OCI-LY7 (cell line): ENCODE results near the gene SULF2. TPM values are rescaled to one million over a fixed set of nuclear protein-coding genes. Genes with fewer than 3 reads are reported as not detected.

ENCODE experiments used
- BruUV-seq: library from RNA; stranded (reverse); fragments of 400-500 nt; replicated peaks from 2 replicates; lab custom pipeline; 2021; lab: Mats Ljungman, UMichigan
- CTCF ChIA-PET: fragments of 300-600 bp; sonication (Branson Sonifier 250); formaldehyde crosslinking; loops from one replicate; lab custom pipeline; 2022; ENCODE audit warnings: antibody characterized with exemption; ENCODE audit not compliant: unreplicated experiment; lab: Charles Lee
- POLR2A ChIA-PET: fragments of 300-600 bp; sonication (Branson Sonifier 250); formaldehyde crosslinking; loops from one replicate; lab custom pipeline; 2022; ENCODE audit warnings: antibody characterized with exemption; lab: Charles Lee
- DNase-seq: peaks from one replicate; pipeline ENCODE4 v3.0.0-alpha.2; 2015; ENCODE audit warnings: low spot score
- H2AFZ ChIP-seq: fragments of 200-600 bp; sonication (generic), shearing (Covaris generic); 2 replicates; pipeline ENCODE4 v1.6.1; 2014; ENCODE audit warnings: mild to moderate bottlenecking, antibody characterized with exemption, low read length, moderate library complexity
- H3K27ac ChIP-seq: fragments of 200-600 bp; sonication (generic); 2 replicates; pipeline ENCODE4 v1.5.1; 2014; ENCODE audit warnings: mixed run types, low read depth, mild to moderate bottlenecking, moderate library complexity, low read length, inconsistent platforms; ENCODE audit not compliant: poor library complexity, severe bottlenecking
- H3K36me3 ChIP-seq: fragments of 200-600 bp; sonication (generic); 2 replicates; pipeline ENCODE4 v1.6.1; 2014; ENCODE audit warnings: mild to moderate bottlenecking, antibody characterized with exemption, low read length, moderate library complexity, mixed read lengths; ENCODE audit not compliant: insufficient read depth
- H3K4me1 ChIP-seq: fragments of 200-600 bp; sonication (generic); 2 replicates; pipeline ENCODE4 v1.5.1; 2014; ENCODE audit warnings: mild to moderate bottlenecking, low read length; ENCODE audit not compliant: insufficient read depth, poor library complexity, severe bottlenecking
- H3K4me2 ChIP-seq: fragments of 200-600 bp; sonication (generic); 2 replicates; pipeline ENCODE4 v1.6.1; 2014; ENCODE audit warnings: mild to moderate bottlenecking, low read length
- H3K4me3 ChIP-seq: fragments of 200-600 bp; sonication (generic); 2 replicates; pipeline ENCODE4 v1.5.1; 2014; ENCODE audit warnings: mild to moderate bottlenecking, low read depth, low read length; ENCODE audit not compliant: poor library complexity, severe bottlenecking
- H3K79me2 ChIP-seq: fragments of 200-600 bp; sonication (generic); 2 replicates; pipeline ENCODE4 v1.6.1; 2016; ENCODE audit warnings: low read depth, mild to moderate bottlenecking, low read length, moderate library complexity, mixed read lengths; ENCODE audit not compliant: insufficient read depth
- H3K9me2 ChIP-seq: fragments of 200-600 bp; sonication (generic); 2 replicates; pipeline ENCODE4 v1.6.1; 2016; ENCODE audit warnings: mild to moderate bottlenecking, low read length, mixed read lengths; ENCODE audit not compliant: insufficient read depth
- H3K9me3 ChIP-seq: fragments of 200-600 bp; sonication (generic); 2 replicates; pipeline ENCODE4 v1.6.1; 2014; ENCODE audit warnings: mild to moderate bottlenecking, mixed run types, low read length, mixed read lengths
- H4K20me1 ChIP-seq: fragments of 200-600 bp; sonication (generic); 2 replicates; pipeline ENCODE4 v1.6.1; 2014; ENCODE audit warnings: mild to moderate bottlenecking, antibody characterized with exemption, low read length, moderate library complexity, mixed read lengths; ENCODE audit not compliant: insufficient read depth
- CTCF ChIP-seq: fragments of 200-600 bp; sonication (generic); conservative IDR thresholded peaks from 2 replicates; pipeline ENCODE4 v1.5.1; 2014; ENCODE audit warnings: mild to moderate bottlenecking, antibody characterized with exemption, low read length, moderate library complexity, mixed read lengths
- EZH2phosphoT487 ChIP-seq: fragments of 200-600 bp; sonication (generic); IDR thresholded peaks from 2 replicates; pipeline ENCODE4 v1.6.1; 2018; ENCODE audit warnings: low read depth, borderline replicate concordance, mild to moderate bottlenecking, mixed run types, antibody characterized with exemption, low read length, moderate library complexity, mixed read lengths
- intact Hi-C: fragments of 100-400 bp; cut with micrococcal nuclease; formaldehyde crosslinking; loops from one replicate; pipeline ENCODE4 v1.10.0; 2022; ENCODE audit not compliant: unreplicated experiment
- total RNA-seq, 2 experiments: library from RNA; depleted of rRNA in 1 of 2; stranded (reverse); fragments of >200 nt in 1 of 2; shearing (Covaris generic) in 1 of 2; gene quantifications; 2 replicates each; pipeline ENCODE4 v1.2.3, GENCODE V29; 2014 to 2022

SULF2 gene
- total RNA-seq, 2 experiments from 2014 or later: 0.03 to 0.51 TPM

- H3K4me3 ChIP-seq: no peak overlapping the region
- no peaks in the 10 kb centered on the region; the same call in 1 of the 2 replicates for H3K79me2 ChIP-seq
- H4K20me1 ChIP-seq: no peaks in the 10 kb centered on the region
- BruUV-seq: no TSS peak
- ChIA-PET CTCF (no interaction called here), POLR2A (no interaction called here)
- H3K4me1 ChIP-seq: peaks cover 8% of the 10 kb centered on the region
- intact Hi-C loops: no loop called here
- H2AFZ ChIP-seq: no peak overlapping the region
- H3K9me3 ChIP-seq: no peaks in the 10 kb centered on the region
- H3K9me2 ChIP-seq: no peaks in the 10 kb centered on the region
- DNase-seq: no peak
- peaks cover 96% of the 10 kb centered on the region for H3K36me3 ChIP-seq
- TF ChIP-seq EZH2phosphoT487: no peak
- no peak for TF ChIP-seq CTCF
- no peak overlapping the region for H3K4me2 ChIP-seq
- H3K27ac ChIP-seq: no peak overlapping the region
Observed at GRCh38 chr20:47629907-47630306, 155.4 kb downstream of the SULF2 start.

- Histone ChIP-seq H2AFZ (no peak overlapping the region), H3K4me3 (no peak overlapping the region), H3K9me3 (no peaks in the 10 kb centered on the region), H3K4me1 (peaks cover 8% of the 10 kb centered on the region), H3K79me2 (peaks cover 15% of the 10 kb centered on the region; the same call in 1 of the 2 replicates), H3K27ac (no peak overlapping the region), H3K9me2 (no peaks in the 10 kb centered on the region), H3K36me3 (peaks cover 97% of the 10 kb centered on the region), H4K20me1 (no peaks in the 10 kb centered on the region), H3K4me2 (no peak overlapping the region)
- no peak for DNase-seq
- BruUV-seq: no TSS peak
- TF ChIP-seq EZH2phosphoT487 (no peak), CTCF (no peak)
- ChIA-PET POLR2A (interaction anchor here (0.5 to 0.8 kb wide), 5 partner anchors 14 to 424 kb away, joined by 3 to 5 read pairs (median 4); no protein-coding TSS in a partner anchor), CTCF (no interaction called here)
- intact Hi-C loops: no loop called here
Observed at GRCh38 chr20:47627540-47627939, 157.7 kb downstream of the SULF2 start.

- Histone ChIP-seq H3K4me2 (no peak overlapping the region), H3K9me3 (no peaks in the 10 kb centered on the region), H3K36me3 (peaks cover 65% of the 10 kb centered on the region), H2AFZ (no peak overlapping the region), H3K27ac (no peak overlapping the region), H3K4me3 (no peak overlapping the region), H3K79me2 (peaks cover 58% of the 10 kb centered on the region), H3K4me1 (peaks cover 20% of the 10 kb centered on the region), H3K9me2 (no peaks in the 10 kb centered on the region), H4K20me1 (no peaks in the 10 kb centered on the region)
- BruUV-seq: TSS peak; percentile 42
- intact Hi-C loops: loop anchor here (5.0 kb wide), 1 partner anchor 426 kb away; no protein-coding TSS in a partner anchor
- ChIA-PET POLR2A (interaction anchor here (0.6 to 1.2 kb wide), 4 partner anchors 48 to 333 kb away, joined by 3 read pairs; no protein-coding TSS in a partner anchor), CTCF (interaction anchor here (0.7 kb wide), 1 partner anchor 239 kb away, joined by 3 read pairs; no protein-coding TSS in a partner anchor)
- TF ChIP-seq EZH2phosphoT487 (no peak), CTCF (0 out of 2 replicates have a peak, but pooled peaks have one; percentile 23)
- DNase-seq: no peak
Observed at GRCh38 chr20:47623206-47623605, 162.1 kb downstream of the SULF2 start.
